Endothelial cell of umbilical vein (primary cell): ENCODE measurements around the gene MDM1.

Experiments used
- EZH2 ChIP-seq: IDR thresholded peaks from 2 replicates; pipeline ENCODE4 v1.6.1; 2012; ENCODE audit warnings: borderline replicate concordance, low read depth, mild to moderate bottlenecking, moderate library complexity, low read length, inconsistent platforms; ENCODE audit not compliant: severe bottlenecking
- FOS ChIP-seq: IDR thresholded peaks from 2 replicates; pipeline ENCODE4 v1.6.1; 2011; ENCODE audit warnings: mild to moderate bottlenecking, low read length, moderate library complexity, borderline replicate concordance; ENCODE audit not compliant: insufficient read depth
- GATA2 ChIP-seq: IDR thresholded peaks from 2 replicates; pipeline ENCODE4 v1.7.0; 2011; ENCODE audit warnings: low read depth, mild to moderate bottlenecking, moderate library complexity, mixed read lengths, low read length; ENCODE audit not compliant: insufficient read length, insufficient read depth
- MYC ChIP-seq: IDR thresholded peaks from one replicate; pipeline ENCODE4 v1.6.1; 2011; ENCODE audit warnings: mild to moderate bottlenecking, low read depth, low read length
- POLR2A ChIP-seq: IDR thresholded peaks from 2 replicates; pipeline ENCODE4 v1.6.1; 2012; ENCODE audit warnings: low read depth, mild to moderate bottlenecking, control low read depth, low read length
- POLR2AphosphoS5 ChIP-seq: IDR thresholded peaks from 2 replicates; pipeline ENCODE4 v1.6.1; 2012; ENCODE audit warnings: low read depth, mild to moderate bottlenecking, control low read depth, low read length, moderate library complexity; ENCODE audit not compliant: insufficient read depth
- TF ChIP-seq, protein P1 (sequence below), 2 donors: IDR thresholded peaks; 1 replicate in 1 of 2; 2 replicates in 1 of 2; pipeline ENCODE4 v1.5.1; 2011; ENCODE audit warnings: low read length in 2 of 2, mild to moderate bottlenecking in 2 of 2, moderate library complexity in 2 of 2, control low read depth in 1 of 2, inconsistent platforms in 1 of 2, low read depth in 1 of 2; ENCODE audit not compliant: insufficient read depth in 1 of 2; ENCODE audit errors: extremely low read depth in 1 of 2
- TF ChIP-seq, protein P2 (sequence below): IDR thresholded peaks from 2 replicates; pipeline ENCODE4 v1.6.1; 2011; ENCODE audit not compliant: insufficient read depth, insufficient read length

DNA sequence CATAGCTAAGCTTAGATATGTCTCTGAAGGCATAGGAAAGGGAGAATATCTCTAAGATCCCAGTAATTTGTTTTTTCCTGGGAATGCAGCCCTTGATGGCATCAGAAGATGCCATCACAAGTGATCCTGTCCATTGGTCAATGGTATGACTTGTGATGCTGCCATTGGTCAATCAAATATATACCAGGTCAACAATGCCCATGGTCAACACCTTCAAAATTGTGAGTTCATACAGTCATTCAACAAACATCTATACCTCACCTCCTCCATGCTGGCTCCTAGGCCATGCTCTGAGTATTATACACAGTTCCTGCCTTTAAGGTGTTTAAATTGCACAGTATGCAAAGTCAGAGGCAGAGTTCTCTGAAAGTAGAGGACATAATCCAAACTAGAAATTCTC is 59.4 kb downstream of the MDM1 start:
- no peak for TF ChIP-seq POLR2A
- TF ChIP-seq EZH2, result no peak
- TF ChIP-seq, protein P1, sequence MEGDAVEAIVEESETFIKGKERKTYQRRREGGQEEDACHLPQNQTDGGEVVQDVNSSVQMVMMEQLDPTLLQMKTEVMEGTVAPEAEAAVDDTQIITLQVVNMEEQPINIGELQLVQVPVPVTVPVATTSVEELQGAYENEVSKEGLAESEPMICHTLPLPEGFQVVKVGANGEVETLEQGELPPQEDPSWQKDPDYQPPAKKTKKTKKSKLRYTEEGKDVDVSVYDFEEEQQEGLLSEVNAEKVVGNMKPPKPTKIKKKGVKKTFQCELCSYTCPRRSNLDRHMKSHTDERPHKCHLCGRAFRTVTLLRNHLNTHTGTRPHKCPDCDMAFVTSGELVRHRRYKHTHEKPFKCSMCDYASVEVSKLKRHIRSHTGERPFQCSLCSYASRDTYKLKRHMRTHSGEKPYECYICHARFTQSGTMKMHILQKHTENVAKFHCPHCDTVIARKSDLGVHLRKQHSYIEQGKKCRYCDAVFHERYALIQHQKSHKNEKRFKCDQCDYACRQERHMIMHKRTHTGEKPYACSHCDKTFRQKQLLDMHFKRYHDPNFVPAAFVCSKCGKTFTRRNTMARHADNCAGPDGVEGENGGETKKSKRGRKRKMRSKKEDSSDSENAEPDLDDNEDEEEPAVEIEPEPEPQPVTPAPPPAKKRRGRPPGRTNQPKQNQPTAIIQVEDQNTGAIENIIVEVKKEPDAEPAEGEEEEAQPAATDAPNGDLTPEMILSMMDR (IDR thresholded peaks at IDR 0.05; ENCODE audit: extremely low read depth in 1 of 2, insufficient read depth in 1 of 2, low read depth in 1 of 2, low read length in 2 of 2), result no peak
- no peak for TF ChIP-seq POLR2AphosphoS5
- no peak for TF ChIP-seq GATA2
- TF ChIP-seq FOS, result no peak
- TF ChIP-seq MYC, result no peak
- TF ChIP-seq, protein P2, sequence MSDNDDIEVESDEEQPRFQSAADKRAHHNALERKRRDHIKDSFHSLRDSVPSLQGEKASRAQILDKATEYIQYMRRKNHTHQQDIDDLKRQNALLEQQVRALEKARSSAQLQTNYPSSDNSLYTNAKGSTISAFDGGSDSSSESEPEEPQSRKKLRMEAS, result no peak
